NCI-H187 (cell line): ENCODE measurements around the gene LONRF3.

Experiments
- DNase-seq, 2 experiments: peaks; one replicate each; lab custom pipeline; 2025; lab: John Stamatoyannopoulos, UW

LONRF3 gene

GRCh38 chrX:119036107-119037029 lies 62.0 kb downstream of the LONRF3 start:
- no peak for DNase-seq

GRCh38 chrX:119040432-119040831 lies 66.0 kb downstream of the LONRF3 start:
- no peak for DNase-seq

DNA sequence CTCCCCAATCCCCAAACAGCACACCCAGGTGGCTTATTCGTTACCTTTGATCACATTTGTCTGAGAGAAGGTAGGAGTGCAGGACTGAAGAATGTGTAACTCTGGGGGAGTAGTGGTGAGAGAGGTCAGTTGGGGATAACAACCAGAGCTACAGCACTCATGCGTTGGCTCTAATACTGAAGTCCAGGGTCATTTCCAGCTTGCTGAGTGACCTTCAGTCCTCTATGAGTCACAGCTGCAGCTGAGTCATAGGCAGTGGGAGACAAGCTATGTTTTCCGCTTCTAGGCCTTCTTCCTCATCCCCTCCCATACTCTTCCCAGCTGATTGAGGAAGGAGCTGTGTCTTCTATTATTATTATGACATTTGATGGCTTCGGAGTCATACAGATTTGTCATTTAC lies 66.8 kb downstream of the LONRF3 start:
- no peak for DNase-seq

DNA sequence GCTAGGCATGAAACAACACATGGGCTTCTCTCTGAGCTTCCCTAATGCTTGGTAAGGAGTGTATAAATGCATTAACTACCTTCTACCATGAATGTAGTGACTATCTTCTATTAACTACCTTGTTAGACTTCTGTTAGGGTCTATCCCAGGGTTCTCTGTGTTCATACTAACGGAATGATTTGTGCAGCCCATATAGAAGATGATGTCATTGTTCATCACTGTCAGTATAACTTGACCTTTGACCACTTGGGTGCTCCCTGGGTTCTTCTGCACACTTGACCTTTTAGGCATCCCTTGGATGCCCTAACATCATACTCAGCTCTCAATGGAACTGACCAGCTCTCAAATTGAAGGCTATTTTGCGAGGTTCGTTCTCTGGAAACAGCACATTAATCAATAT lies 67.6 kb downstream of the LONRF3 start:
- no peak for DNase-seq

DNA sequence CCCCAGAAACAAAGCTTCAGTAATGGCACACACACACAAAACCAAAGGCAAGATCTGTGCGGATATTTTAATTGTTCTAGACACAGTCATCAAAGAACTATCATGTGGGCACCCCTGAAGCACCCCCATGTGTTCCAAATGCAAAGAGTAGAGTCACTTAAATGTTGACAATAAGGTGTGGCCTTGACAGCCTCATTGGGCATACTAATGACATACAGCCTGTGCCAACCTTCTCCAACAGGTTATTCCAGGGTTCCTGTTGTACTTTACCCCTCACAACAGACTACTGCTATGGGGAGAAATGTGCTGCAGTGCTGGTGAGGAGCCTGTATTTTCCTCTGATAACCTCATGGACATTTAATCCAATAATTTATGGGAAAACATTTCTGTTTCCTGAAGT lies 68.6 kb downstream of the LONRF3 start:
- DNase-seq = no peak

- no peak for DNase-seq
Measured at GRCh38 chrX:119045884-119046283, 71.5 kb downstream of the LONRF3 start.

DNA sequence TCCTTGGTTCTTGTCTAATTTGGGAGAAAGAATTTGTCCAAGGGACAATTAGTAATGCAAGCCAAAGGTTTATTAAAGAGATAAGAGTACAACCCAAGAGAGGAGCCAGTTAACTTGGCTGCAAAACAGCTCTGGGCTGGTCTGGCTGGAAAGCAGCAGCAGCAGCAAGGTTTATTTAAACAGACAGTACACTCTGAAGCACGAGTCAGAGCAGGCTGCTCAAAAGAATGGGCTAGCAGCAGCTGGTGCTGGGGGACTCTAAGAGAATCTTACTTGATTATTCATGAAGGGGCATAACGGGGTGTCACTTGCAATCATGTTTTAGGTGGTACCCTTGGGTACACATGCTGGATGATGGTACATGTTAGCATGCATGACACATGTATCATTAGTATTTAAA lies 81.3 kb downstream of the LONRF3 start:
- no peak for DNase-seq

- no peak for DNase-seq
Measured at GRCh38 chrX:119062750-119063374, 88.4 kb downstream of the LONRF3 start.

GRCh38 chrX:119063428-119063827 lies 89.0 kb downstream of the LONRF3 start:
- DNase-seq = no peak

DNA sequence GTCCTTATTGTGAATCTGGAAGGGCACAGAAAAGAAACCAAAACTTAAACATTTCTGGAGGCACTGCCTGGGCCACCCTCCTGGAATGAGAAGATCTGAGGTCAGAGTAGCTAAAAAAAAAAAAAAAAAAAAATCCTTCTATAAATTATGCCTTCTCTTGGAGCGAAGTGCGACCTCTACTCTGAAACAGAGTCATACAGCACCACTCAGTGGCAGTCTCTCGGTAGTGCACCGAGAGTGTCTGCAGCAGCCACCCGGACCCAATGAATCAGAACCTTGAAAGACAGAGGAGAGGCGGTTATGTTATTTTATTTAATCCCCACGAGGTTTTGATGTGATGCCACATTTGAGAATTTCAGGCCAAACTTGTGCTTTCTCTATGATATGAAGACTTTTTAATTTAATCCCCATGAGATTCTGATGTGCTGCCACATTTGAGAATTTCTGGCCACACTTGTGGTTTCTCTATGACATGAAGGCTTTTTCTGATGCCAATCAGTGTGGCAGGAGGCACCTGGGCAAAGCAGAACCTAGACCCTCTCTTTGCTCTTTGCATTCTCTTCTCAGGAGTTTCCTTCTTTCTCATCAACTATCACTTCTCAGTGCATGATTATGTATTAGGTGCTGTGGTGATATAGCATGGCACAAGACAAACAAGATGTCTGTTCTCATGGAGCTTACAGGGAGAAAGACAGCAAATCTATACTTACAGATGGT lies 92.8 kb downstream of the LONRF3 start:
- no peak for DNase-seq
